Measurements from ENCODE around the gene AGPAT3. TPM values are rescaled to one million over a fixed set of nuclear protein-coding genes. Genes with fewer than 3 reads are reported as not detected.

The AGPAT3 gene
- total RNA-seq, 2 donors from 2014 or later, result 31.3 to 53.5 TPM

- H3K27me3 ChIP-seq (replicated peaks; ENCODE audit: insufficient read depth), result no peaks in the 10 kb centered on the region
- 93% methylated on average over 34 of the region's 41 CpGs for WGBS
- H3K27ac ChIP-seq, result no peak overlapping the region
- H3K36me3 ChIP-seq, result no peaks in the 10 kb centered on the region
- no peak for DNase-seq (ENCODE audit: low spot score)
- H3K4me3 ChIP-seq, result no peak overlapping the region
- no peaks in the 10 kb centered on the region for H3K9me3 ChIP-seq
- intact Hi-C loops (cut with DNase I), result loop anchor here (10.0 kb wide), 1 partner anchor 120 kb away; no protein-coding TSS in a partner anchor
- TF ChIP-seq CTCF (IDR thresholded peaks at IDR 0.05), result no peak
- TF ChIP-seq POLR2AphosphoS5 (IDR thresholded peaks at IDR 0.05), result no peak
- no peak for TF ChIP-seq POLR2A (IDR thresholded peaks at IDR 0.05)
- H3K4me1 ChIP-seq (replicated peaks), result peaks cover 25% of the 10 kb centered on the region
These were observed 70.0 kb downstream of the AGPAT3 start for GRCh38 chr21:43934716-43935705.

DNA sequence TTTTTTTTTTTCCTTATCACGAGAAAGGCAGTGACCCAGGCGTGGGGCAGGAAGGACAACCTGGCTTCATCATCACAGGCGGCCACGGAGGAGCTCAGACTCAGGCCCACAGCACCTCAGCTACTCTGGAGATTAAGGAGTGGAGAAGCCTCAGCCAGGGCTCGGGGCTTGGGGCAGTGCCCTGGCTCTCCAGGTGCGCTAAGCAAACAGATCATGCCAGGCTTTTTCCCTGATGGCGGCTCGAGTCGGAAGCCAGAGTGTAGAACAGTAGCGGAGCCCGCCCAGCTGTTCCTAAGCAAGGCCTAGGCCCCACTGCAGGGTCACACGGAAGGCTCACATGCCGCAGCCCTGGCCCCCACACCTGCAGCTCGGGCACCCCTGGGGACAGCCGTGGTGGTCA, 70.7 kb downstream of the AGPAT3 start:
- no peaks in the 10 kb centered on the region for H3K9me3 ChIP-seq
- H3K4me3 ChIP-seq, result no peak overlapping the region
- DNase-seq (ENCODE audit: low spot score), result no peak
- intact Hi-C loops (cut with DNase I), result loop anchor here (10.0 kb wide), 1 partner anchor 121 kb away; no protein-coding TSS in a partner anchor
- TF ChIP-seq POLR2AphosphoS5 (IDR thresholded peaks at IDR 0.05), result no peak
- TF ChIP-seq POLR2A (IDR thresholded peaks at IDR 0.05), result no peak
- TF ChIP-seq CTCF (IDR thresholded peaks at IDR 0.05), result no peak
- 63% methylated on average over 15 of the region's 15 CpGs for WGBS
- no peaks in the 10 kb centered on the region for H3K36me3 ChIP-seq
- peaks cover 18% of the 10 kb centered on the region for H3K4me1 ChIP-seq (replicated peaks)
- H3K27ac ChIP-seq, result peak overlapping the region; percentile 38 to 57
- no peaks in the 10 kb centered on the region for H3K27me3 ChIP-seq (replicated peaks; ENCODE audit: insufficient read depth)

- Histone ChIP-seq H3K9me3 (no peaks in the 10 kb centered on the region), H3K4me3 (no peak overlapping the region), H3K36me3 (no peaks in the 10 kb centered on the region), H3K4me1 (replicated peaks) (peaks cover 17% of the 10 kb centered on the region), H3K27ac (peak overlapping the region; percentile 38 to 57), H3K27me3 (replicated peaks; ENCODE audit: insufficient read depth) (no peaks in the 10 kb centered on the region)
- intact Hi-C loops (cut with DNase I), result loop anchor here (10.0 kb wide), 1 partner anchor 122 kb away; no protein-coding TSS in a partner anchor
- WGBS, result 46% methylated on average over 23 of the region's 25 CpGs
- DNase-seq (ENCODE audit: low spot score), result no peak
- TF ChIP-seq CTCF (IDR thresholded peaks at IDR 0.05), result no peak
- no peak for TF ChIP-seq POLR2A (IDR thresholded peaks at IDR 0.05)
- no peak for TF ChIP-seq POLR2AphosphoS5 (IDR thresholded peaks at IDR 0.05)
These were observed 71.4 kb downstream of the AGPAT3 start for GRCh38 chr21:43936247-43936967.

GRCh38 chr21:43937051-43937832, 72.2 kb downstream of the AGPAT3 start:
- TF ChIP-seq CTCF (IDR thresholded peaks at IDR 0.05) (no peak), POLR2A (IDR thresholded peaks at IDR 0.05) (no peak), POLR2AphosphoS5 (IDR thresholded peaks at IDR 0.05) (no peak)
- DNase-seq (ENCODE audit: low spot score), result no peak
- H3K36me3 ChIP-seq, result no peaks in the 10 kb centered on the region
- H3K27me3 ChIP-seq (replicated peaks; ENCODE audit: insufficient read depth), result no peaks in the 10 kb centered on the region
- H3K9me3 ChIP-seq, result no peaks in the 10 kb centered on the region
- peaks cover 17% of the 10 kb centered on the region for H3K4me1 ChIP-seq (replicated peaks)
- 90% methylated on average over 12 of the region's 12 CpGs for WGBS
- intact Hi-C loops (cut with DNase I), result loop anchor here (10.0 kb wide), 1 partner anchor 122 kb away; no protein-coding TSS in a partner anchor
- H3K4me3 ChIP-seq, result no peak overlapping the region
- H3K27ac ChIP-seq, result peak overlapping the region; percentile 38 to 57

Measured in prostate gland (tissue), 2 donors.